A549 (cell line): ENCODE results near the gene ZRANB3. TPM values are rescaled to one million over a fixed set of nuclear protein-coding genes. Genes with fewer than 3 reads are reported as not detected.
"Not testable (repeated sequence)": the region's sequence is repeated elsewhere in the genome, so short reads cannot be mapped to it uniquely, and the experiment has no call there.

Experiments used
- ATAC-seq, 2 experiments: fragments of 200-7000 bp in 1 of 2; fragments of >200 bp in 1 of 2; cut with Nextera tagmentation in 1 of 2; cut with Tn5 transposase in 1 of 2; 3 replicates each; pipeline versions ENCODE4 v1.8.0 to v1.9.1; 2018 to 2020; ENCODE audit warnings: mild to moderate bottlenecking in 1 of 2, moderate library complexity in 1 of 2
- CTCF ChIA-PET: fragments of 300-600 bp; sonication (Branson Sonifier 250); formaldehyde crosslinking; extraction: SDS; loops from one replicate; lab custom pipeline; 2021; ENCODE audit warnings: antibody characterized with exemption, inconsistent platforms; lab: Yijun Ruan, JAX
- POLR2A ChIA-PET: fragments of 350-600 bp; formaldehyde crosslinking; extraction: SDS; loops from one replicate; lab custom pipeline; 2021; ENCODE audit warnings: antibody characterized with exemption, inconsistent platforms; lab: Yijun Ruan, JAX
- DNase-seq, 2 experiments: peaks; one replicate each; pipeline versions ENCODE4 v3.0.0 to v3.0.0-alpha.2; 2011 to 2016; ENCODE audit warnings: low read depth in 1 of 2, low spot score in 1 of 2
- FAIRE-seq: peaks from 2 replicates; lab custom pipeline; 2011; peaks lifted over from hg19 to GRCh38; lab: Jason Lieb, UNC
- H3K27ac ChIP-seq, 2 experiments: fragments of >200 bp; sonication (Bioruptor Twin); formaldehyde crosslinking; 3 replicates each; pipeline ENCODE4 v1.5.1; 2016 to 2017
- H3K4me1 ChIP-seq: fragments of >200 bp; sonication (Bioruptor Twin); formaldehyde crosslinking; 3 replicates; pipeline ENCODE4 v1.6.1; 2016
- H3K4me2 ChIP-seq: fragments of >200 bp; sonication (Bioruptor Twin); formaldehyde crosslinking; 3 replicates; pipeline ENCODE4 v1.6.1; 2016
- H3K4me3 ChIP-seq: fragments of >200 bp; sonication (Bioruptor Twin); formaldehyde crosslinking; 3 replicates; pipeline ENCODE4 v1.5.1; 2016
- H3K9me3 ChIP-seq: fragments of >200 bp; sonication (Bioruptor Twin); formaldehyde crosslinking; 3 replicates; pipeline ENCODE4 v1.6.1; 2016
- CBX8 ChIP-seq: fragments of 200-600 bp; sonication (generic); IDR thresholded peaks from 2 replicates; pipeline ENCODE4 v1.6.1; 2016
- CTCF ChIP-seq: fragments of >200 bp; sonication (Bioruptor Twin); formaldehyde crosslinking; IDR thresholded peaks from 3 replicates; pipeline ENCODE4 v1.5.1; 2016
- ESRRA ChIP-seq: fragments of 150-350 bp; IDR thresholded peaks from 2 replicates; pipeline ENCODE4 v1.6.1; 2014; ENCODE audit warnings: mild to moderate bottlenecking, low read length, borderline replicate concordance
- FOXS1 ChIP-seq: fragments of 250-450 bp; sonication (Bioruptor Pico); IDR thresholded peaks from 2 replicates; pipeline ENCODE4 v1.5.0; 2020; ENCODE audit warnings: mild to moderate bottlenecking, moderate library complexity
- GATA3 ChIP-seq: IDR thresholded peaks from 2 replicates; pipeline ENCODE4 v1.6.1; 2012; ENCODE audit warnings: borderline replicate concordance
- HEYL ChIP-seq: fragments of 250-450 bp; sonication (Bioruptor Pico); IDR thresholded peaks from 2 replicates; pipeline ENCODE4 v1.8.0; 2021; ENCODE audit warnings: mild to moderate bottlenecking, moderate library complexity
- HOXA7 ChIP-seq: fragments of 250-450 bp; sonication (Bioruptor Pico); IDR thresholded peaks from 2 replicates; pipeline ENCODE4 v1.5.0; 2020; ENCODE audit warnings: mild to moderate bottlenecking, moderate library complexity
- HOXB5 ChIP-seq: fragments of 250-450 bp; sonication (Bioruptor Pico); IDR thresholded peaks from 2 replicates; pipeline ENCODE4 v1.5.0; 2020; ENCODE audit warnings: mild to moderate bottlenecking, moderate library complexity
- JUN ChIP-seq, 2 experiments: fragments of >200 bp; sonication (Bioruptor Twin); formaldehyde crosslinking; IDR thresholded peaks; 2 replicates in 1 of 2; 3 replicates in 1 of 2; pipeline ENCODE4 v1.6.1; 2016 to 2017
- JUNB ChIP-seq: fragments of >200 bp; sonication (Bioruptor Twin); formaldehyde crosslinking; IDR thresholded peaks from 2 replicates; pipeline ENCODE4 v1.6.1; 2016
- MAX ChIP-seq: IDR thresholded peaks from 2 replicates; pipeline ENCODE4 v1.6.1; 2012
- NFE2L2 ChIP-seq: fragments of 150-350 bp; conservative IDR thresholded peaks from 2 replicates; pipeline ENCODE4 v1.6.1; 2014; ENCODE audit warnings: low read length
- RFX5 ChIP-seq: fragments of 450-650 bp; IDR thresholded peaks from 2 replicates; pipeline ENCODE4 v1.7.1; 2014; ENCODE audit warnings: antibody characterized with exemption, mild to moderate bottlenecking, moderate library complexity
- TFCP2L1 ChIP-seq: fragments of 250-450 bp; sonication (Bioruptor Pico); IDR thresholded peaks from 2 replicates; pipeline ENCODE4 v1.5.0; 2021; ENCODE audit warnings: mild to moderate bottlenecking
- ZSCAN20 ChIP-seq: fragments of 250-450 bp; sonication (Bioruptor Pico); IDR thresholded peaks from 2 replicates; pipeline ENCODE4 v1.8.0; 2022; ENCODE audit warnings: mild to moderate bottlenecking, moderate library complexity
- WGBS: methylation state at CpG from one replicate; pipeline ENCODE4 v1.1.6; 2017; ENCODE audit errors: missing lambda C conversion rate; 5-methylcytosine and 5-hydroxymethylcytosine counted together
- polyA plus RNA-seq, 4 experiments: library from polyadenylated mRNA; depleted of rRNA in 3 of 4; stranded (reverse); fragments of >200 nt; fragmentation: RNase III in 1 of 4; extraction: RNeasy Plus Mini Kit Qiagen cat#74134 plus additional on column Dnase treatment in 1 of 4; gene quantifications; 2 replicates in 3 of 4; 3 replicates in 1 of 4; pipeline ENCODE4 v1.2.3, GENCODE V29; 2011 to 2017
- TF ChIP-seq, protein P1 (sequence below): fragments of >200 bp; sonication (Bioruptor Twin); formaldehyde crosslinking; IDR thresholded peaks from 2 replicates; pipeline ENCODE4 v1.6.1; 2016
- TF ChIP-seq, protein P2 (sequence below): fragments of 250-450 bp; sonication (Bioruptor Pico); IDR thresholded peaks from 2 replicates; pipeline ENCODE4 v1.5.0; 2021; ENCODE audit warnings: mild to moderate bottlenecking, moderate library complexity, borderline replicate concordance

ZRANB3 gene
- polyA plus RNA-seq, 2 of the 4 experiments (the other 2 are of a cell fraction) = 6.2 to 12.4 TPM

- Histone ChIP-seq H3K4me3 (no peak overlapping the region), H3K27ac (no peak overlapping the region), H3K4me2 (peak overlapping the region; percentile 20), H3K4me1 (peaks cover 39% of the 10 kb centered on the region; the same call in 2 of the 3 replicates), H3K9me3 (no peaks in the 10 kb centered on the region)
- TF ChIP-seq NFE2L2 (no peak), JUN (IDR thresholded peaks at IDR 0.05) (no peak), TFCP2L1 (CRISPR knock-in tag) (no peak), HOXB5 (CRISPR knock-in tag) (no peak), RFX5 (no peak), FOXS1 (CRISPR knock-in tag) (no peak), CTCF (no peak), ESRRA (no peak), CBX8 (no peak)
- TF ChIP-seq, protein P1, sequence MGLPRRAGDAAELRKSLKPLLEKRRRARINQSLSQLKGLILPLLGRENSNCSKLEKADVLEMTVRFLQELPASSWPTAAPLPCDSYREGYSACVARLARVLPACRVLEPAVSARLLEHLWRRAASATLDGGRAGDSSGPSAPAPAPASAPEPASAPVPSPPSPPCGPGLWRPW = no peak
- TF ChIP-seq, protein P2, sequence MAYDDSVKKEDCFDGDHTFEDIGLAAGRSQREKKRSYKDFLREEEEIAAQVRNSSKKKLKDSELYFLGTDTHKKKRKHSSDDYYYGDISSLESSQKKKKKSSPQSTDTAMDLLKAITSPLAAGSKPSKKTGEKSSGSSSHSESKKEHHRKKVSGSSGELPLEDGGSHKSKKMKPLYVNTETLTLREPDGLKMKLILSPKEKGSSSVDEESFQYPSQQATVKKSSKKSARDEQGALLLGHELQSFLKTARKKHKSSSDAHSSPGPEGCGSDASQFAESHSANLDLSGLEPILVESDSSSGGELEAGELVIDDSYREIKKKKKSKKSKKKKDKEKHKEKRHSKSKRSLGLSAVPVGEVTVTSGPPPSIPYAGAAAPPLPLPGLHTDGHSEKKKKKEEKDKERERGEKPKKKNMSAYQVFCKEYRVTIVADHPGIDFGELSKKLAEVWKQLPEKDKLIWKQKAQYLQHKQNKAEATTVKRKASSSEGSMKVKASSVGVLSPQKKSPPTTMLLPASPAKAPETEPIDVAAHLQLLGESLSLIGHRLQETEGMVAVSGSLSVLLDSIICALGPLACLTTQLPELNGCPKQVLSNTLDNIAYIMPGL (CRISPR knock-in tag) = no peak
- FAIRE-seq = no peak
- CTCF ChIA-PET = no interaction called here
- no peak for ATAC-seq
- WGBS = 75% methylated on average over 2 of the region's 2 CpGs
- POLR2A ChIA-PET = no interaction called here
- DNase-seq = no peak
Measured at GRCh38 chr2:135121016-135121657, 409.9 kb downstream of the ZRANB3 start.

DNA sequence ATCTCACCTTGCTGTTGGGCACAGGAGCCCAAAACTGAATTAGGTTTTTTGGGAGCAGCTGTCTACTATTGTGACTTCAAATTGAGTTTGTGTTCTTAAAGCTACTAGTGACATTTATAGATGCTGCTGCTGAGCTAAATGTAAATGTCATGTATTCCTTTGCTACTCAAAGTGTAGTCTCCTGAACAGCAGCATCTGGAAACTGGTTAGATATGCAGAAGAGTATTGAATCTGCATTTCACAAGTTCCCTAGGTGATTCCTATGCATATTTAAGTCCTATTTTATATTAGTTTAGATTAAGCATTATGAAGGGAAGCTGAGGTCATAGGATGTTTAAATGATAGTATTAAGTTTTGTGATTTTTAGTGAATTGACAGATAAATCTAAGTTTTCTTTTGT is 411.4 kb downstream of the ZRANB3 start:
- H3K4me1 ChIP-seq = peaks cover 23% of the 10 kb centered on the region; the same call in 2 of the 3 replicates
- TF ChIP-seq JUNB (no peak), ESRRA (no peak), GATA3 (no peak), ZSCAN20 (CRISPR knock-in tag) (no peak), HOXA7 (CRISPR knock-in tag) (no peak)
- TF ChIP-seq, protein P1 = no peak
- no peak overlapping the region for H3K4me3 ChIP-seq
- no peak overlapping the region for H3K4me2 ChIP-seq
- H3K27ac ChIP-seq = no peak overlapping the region
- ATAC-seq = no peak
- CTCF ChIA-PET = no interaction called here
- no peak for DNase-seq
- no peak for FAIRE-seq
- H3K9me3 ChIP-seq = no peaks in the 10 kb centered on the region
- POLR2A ChIA-PET = no interaction called here

DNA sequence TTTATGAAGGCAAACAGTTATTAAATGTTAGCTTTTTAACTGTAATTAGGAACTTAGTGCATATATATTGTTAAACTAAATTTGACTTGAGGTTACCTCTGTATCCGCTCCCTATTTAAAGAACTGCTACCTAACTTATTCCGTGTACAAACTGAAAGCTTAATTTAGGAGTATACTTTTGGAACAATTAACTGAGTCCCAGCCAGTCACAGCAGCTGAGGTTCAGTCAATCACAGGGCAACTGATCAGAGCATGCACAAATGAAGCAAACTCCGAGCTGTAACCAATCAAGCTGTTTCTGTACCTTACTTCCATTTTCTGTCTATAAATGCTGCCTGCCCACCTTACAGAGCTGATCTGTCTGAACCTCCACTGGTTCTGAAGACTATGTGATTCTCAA is 417.7 kb downstream of the ZRANB3 start:
- WGBS = 91% methylated on average over 3 of the region's 3 CpGs
- TF ChIP-seq CTCF = no peak
- no peak for TF ChIP-seq MAX
- TF ChIP-seq HEYL = no peak
- ChIA-PET POLR2A (interaction anchor here (0.7 kb wide), 1 partner anchor 49 kb away, joined by 3 read pairs; no protein-coding TSS in a partner anchor), CTCF (no interaction called here)
- Histone ChIP-seq H3K27ac (no peak overlapping the region), H3K4me3 (no peak overlapping the region), H3K9me3 (no peaks in the 10 kb centered on the region), H3K4me1 (no peaks in the 10 kb centered on the region), H3K4me2 (no peak overlapping the region)
- ATAC-seq = no peak
- FAIRE-seq = no peak
- DNase-seq = no peak

DNA sequence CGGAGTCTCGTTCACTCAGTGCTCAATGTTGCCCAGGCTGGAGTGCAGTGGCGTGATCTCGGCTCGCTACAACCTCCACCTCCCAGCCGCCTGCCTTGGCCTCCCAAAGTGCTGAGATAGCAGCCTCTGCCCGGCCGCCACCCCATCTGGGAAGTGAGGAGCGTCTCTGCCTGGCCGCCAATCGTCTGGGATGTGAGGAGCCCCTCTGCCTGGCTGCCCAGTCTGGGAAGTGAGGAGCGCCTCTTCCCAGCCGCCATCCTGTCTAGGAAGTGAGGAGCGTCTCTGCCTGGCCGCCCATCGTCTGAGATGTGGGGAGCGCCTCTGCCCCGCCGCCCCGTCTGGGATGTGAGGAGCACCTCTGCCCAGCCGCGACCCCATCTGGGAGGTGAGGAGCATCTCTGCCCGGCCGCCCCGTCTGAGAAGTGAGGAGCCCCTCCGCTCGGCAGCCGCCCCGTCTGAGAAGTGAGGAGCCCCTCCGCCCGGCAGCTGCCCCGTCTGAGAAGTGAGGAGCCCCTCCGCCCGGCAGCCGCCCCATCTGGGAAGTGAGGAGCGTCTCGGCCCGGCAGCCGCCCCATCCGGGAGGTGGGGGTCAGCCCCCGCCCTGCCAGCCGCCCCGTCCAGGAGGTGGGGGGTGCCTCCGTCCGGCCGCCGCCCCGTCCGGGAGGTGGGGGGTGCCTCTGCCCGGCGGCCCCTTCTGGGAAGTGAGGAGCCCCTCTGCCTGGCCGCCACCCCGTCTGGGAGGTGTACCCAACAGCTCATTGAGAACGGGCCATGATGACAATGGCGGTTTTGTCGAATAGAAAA is 425.3 kb downstream of the ZRANB3 start:
- H3K4me1 ChIP-seq, ATAC-seq, H3K9me3 ChIP-seq, CTCF ChIA-PET, POLR2A ChIA-PET, H3K27ac ChIP-seq, DNase-seq, FAIRE-seq, H3K4me3 ChIP-seq, H3K4me2 ChIP-seq: not testable (repeated sequence)
- 95% methylated on average over 25 of the region's 56 CpGs for WGBS
